Thyroid gland (tissue), 4 donors: ENCODE results near the gene GSTT4. TPM values are rescaled to one million over a fixed set of nuclear protein-coding genes. Genes with fewer than 3 reads are reported as not detected.
"Not testable (repeated sequence)": the region's sequence is repeated elsewhere in the genome, so short reads cannot be mapped to it uniquely, and the experiment has no call there.

Source experiments
- DNase-seq, 2 donors: peaks; one replicate each; pipeline ENCODE4 v3.0.0-alpha.2; 2019
- H3K27ac ChIP-seq, 3 donors: fragments of 200-600 bp; sonication (generic); 1 replicate in 2 of 3; 2 replicates in 1 of 3; pipeline ENCODE4 v1.5.1; 2016 to 2019; ENCODE audit warnings: mild to moderate bottlenecking in 1 of 3, moderate library complexity in 1 of 3
- H3K27me3 ChIP-seq: fragments of 200-600 bp; sonication (generic); one replicate; pipeline ENCODE4 v1.5.1; 2019
- H3K36me3 ChIP-seq, 2 donors: fragments of 200-600 bp; sonication (generic); one replicate each; pipeline ENCODE4 v1.5.1; 2016 to 2019
- H3K4me1 ChIP-seq, 2 donors: fragments of 200-600 bp; sonication (generic); one replicate each; pipeline ENCODE4 v1.5.1; 2017 to 2019
- H3K4me3 ChIP-seq, 3 donors: fragments of 200-600 bp; sonication (generic); replicated peaks in 1 of 3; 1 replicate in 2 of 3; 2 replicates in 1 of 3; pipeline ENCODE4 v1.5.1; 2016; ENCODE audit warnings: mild to moderate bottlenecking in 1 of 3
- H3K9me3 ChIP-seq: fragments of 200-600 bp; sonication (generic); one replicate; pipeline ENCODE4 v1.5.1; 2017
- CTCF ChIP-seq, 6 experiments: fragments of 200-600 bp in 3 of 6; fragments of 450-650 bp in 3 of 6; sonication (generic) in 3 of 6; IDR thresholded peaks; one replicate each; pipeline ENCODE4 v1.5.1; 2016 to 2019; ENCODE audit warnings: antibody characterized with exemption in 6 of 6, mild to moderate bottlenecking in 2 of 6, inconsistent platforms in 1 of 6, moderate library complexity in 1 of 6
- POLR2A ChIP-seq, 2 donors: fragments of 450-650 bp; IDR thresholded peaks; one replicate each; pipeline ENCODE4 v1.6.1; 2017; ENCODE audit warnings: antibody characterized with exemption in 2 of 2, mild to moderate bottlenecking in 2 of 2, moderate library complexity in 1 of 2
- WGBS, 2 donors: methylation state at CpG; one replicate each; pipeline ENCODE4 v1.1.5; 2017; 5-methylcytosine and 5-hydroxymethylcytosine counted together
- intact Hi-C: fragments of 100-400 bp; cut with DNase I; formaldehyde crosslinking; loops from one replicate; pipeline ENCODE4 v1.15.1; 2023
- total RNA-seq, 4 donors: library from RNA; depleted of rRNA; stranded (reverse); fragments of >200 nt; gene quantifications; one replicate each; pipeline ENCODE4 v1.2.3, GENCODE V29; 2016

GSTT4 gene
- total RNA-seq, 4 donors from 2014 or later = not detected

DNA sequence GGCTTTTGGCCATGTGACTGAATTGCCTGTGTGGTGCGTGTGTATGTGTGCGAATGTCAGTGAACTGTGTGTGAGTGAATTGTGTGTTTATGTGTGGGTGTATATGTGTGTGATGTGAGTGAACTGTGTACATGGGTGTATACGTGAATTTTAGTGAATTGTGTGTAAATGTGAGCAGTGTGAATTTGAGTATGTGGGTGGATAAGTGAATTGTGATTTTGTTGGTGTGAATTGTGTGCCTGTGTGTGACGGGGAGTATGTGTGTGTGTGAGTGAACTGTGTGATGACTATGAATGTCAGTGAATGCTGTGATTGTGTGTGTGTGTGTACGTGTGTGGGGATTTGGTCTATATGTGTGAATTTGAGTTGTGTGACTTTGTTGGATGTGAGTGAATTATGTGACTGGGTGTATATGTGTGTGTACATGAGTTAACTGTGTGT lies 35.0 kb downstream of the GSTT4 start:
- no peaks in the 10 kb centered on the region for H3K9me3 ChIP-seq
- intact Hi-C loops = loop anchor here (5.0 kb wide), 1 partner anchor 43 kb away; no protein-coding TSS in a partner anchor
- TF ChIP-seq CTCF (IDR thresholded peaks at IDR 0.05) = no peak
- TF ChIP-seq POLR2A (IDR thresholded peaks at IDR 0.05) = no peak
- DNase-seq = no peak
- H3K4me1 ChIP-seq = no peaks in the 10 kb centered on the region
- no peak overlapping the region for H3K27ac ChIP-seq
- WGBS, 2 donors = 87 to 88% methylated on average over 5 of the region's 5 CpGs
- H3K27me3 ChIP-seq = no peaks in the 10 kb centered on the region
- no peak overlapping the region for H3K4me3 ChIP-seq
- H3K36me3 ChIP-seq = peaks cover 8 to 16% of the 10 kb centered on the region in 2 donors

- Histone ChIP-seq H3K4me3 (no peak overlapping the region), H3K4me1 (no peaks in the 10 kb centered on the region), H3K27me3 (no peaks in the 10 kb centered on the region), H3K36me3 (peaks cover 8 to 16% of the 10 kb centered on the region in 2 donors), H3K9me3 (no peaks in the 10 kb centered on the region), H3K27ac (no peak overlapping the region)
- no peak for TF ChIP-seq POLR2A (IDR thresholded peaks at IDR 0.05)
- TF ChIP-seq CTCF (IDR thresholded peaks at IDR 0.05) = no peak
- intact Hi-C loops = no loop called here
- DNase-seq = no peak
- WGBS, 2 donors = 93 to 95% methylated on average over 2 to 3 of the region's 3 CpGs
Measured at GRCh38 chr22:23969071-23969470, 36.2 kb downstream of the GSTT4 start.

DNA sequence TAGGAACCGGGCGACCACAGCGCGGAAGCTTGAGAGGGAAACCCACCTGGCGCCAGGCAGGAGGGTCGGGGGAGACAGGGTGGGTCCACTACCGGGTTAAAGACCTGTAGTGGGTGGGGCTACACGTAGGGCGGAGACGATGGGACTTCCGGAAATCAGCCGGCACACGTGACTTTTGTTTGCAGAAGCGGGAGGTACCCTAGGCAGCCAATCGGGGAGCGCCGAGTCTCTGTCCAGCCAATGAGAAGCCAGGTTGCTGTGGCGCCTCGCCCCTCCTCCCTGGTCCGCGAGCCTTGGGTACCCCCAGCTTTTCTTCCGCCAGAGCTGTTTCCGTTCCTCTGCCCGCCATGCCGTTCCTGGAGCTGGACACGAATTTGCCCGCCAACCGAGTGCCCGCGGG lies 38.7 kb downstream of the GSTT4 start, which contains the start of gene DDTL:
Gene DDTL (plus strand): TSS at position 321 of the 400 bp plus-strand sequence. CDS start 27 bp downstream, at position 348.
- H3K27ac ChIP-seq, H3K4me3 ChIP-seq, DNase-seq, H3K4me1 ChIP-seq, H3K9me3 ChIP-seq, H3K27me3 ChIP-seq, intact Hi-C loops: not testable (repeated sequence)
- peaks cover 6 to 14% of the 10 kb centered on the region in 2 donors for H3K36me3 ChIP-seq
- WGBS, 2 donors = no CpG with 5 or more reads among the region's 30 CpGs

- H3K9me3 ChIP-seq, H3K27me3 ChIP-seq, H3K4me1 ChIP-seq, DNase-seq, intact Hi-C loops, H3K4me3 ChIP-seq, H3K36me3 ChIP-seq, H3K27ac ChIP-seq: not testable (repeated sequence)
- WGBS, 2 donors = no CpG with 5 or more reads among the region's 18 CpGs
Measured at GRCh38 chr22:23966094-23966493, 39.2 kb downstream of the GSTT4 start.

DNA sequence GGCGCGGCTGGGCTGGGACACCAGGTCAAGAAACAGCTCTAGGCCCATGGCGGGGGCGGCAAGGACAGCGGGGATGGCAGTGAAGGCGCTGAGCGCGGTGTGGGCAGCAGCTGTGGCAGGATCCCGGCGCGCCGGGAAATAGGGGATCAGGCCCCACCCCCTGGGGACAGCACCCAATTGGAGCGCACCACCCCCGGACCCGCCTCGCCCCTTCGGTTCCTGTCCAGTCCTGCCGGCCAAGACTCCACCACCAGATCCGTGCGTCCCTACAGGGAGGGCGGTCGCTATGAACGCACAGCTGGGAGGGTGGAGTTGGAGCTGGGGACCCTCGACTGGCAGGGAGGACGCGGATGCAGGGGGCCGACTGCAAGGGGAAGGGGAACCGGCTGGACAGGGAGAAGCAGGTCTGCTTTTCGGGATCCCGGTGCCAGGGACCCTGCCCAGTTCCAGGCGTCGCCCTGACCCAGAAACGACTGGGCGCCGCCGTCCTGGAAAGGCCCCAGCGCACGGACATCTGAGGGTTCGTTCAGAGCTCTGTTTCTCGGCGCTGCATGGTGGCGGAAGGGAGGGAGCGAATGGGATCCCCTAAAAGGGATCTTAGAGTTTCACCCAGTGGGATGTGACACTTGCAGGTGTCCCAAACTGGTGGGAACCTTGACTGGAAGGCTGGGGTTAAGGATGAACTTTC lies 44.0 kb downstream of the GSTT4 start, which contains the start of gene GSTT2B:
Gene GSTT2B (minus strand): TSS at position 112 of the 688 bp plus-strand sequence. CDS start 64 bp downstream, at position 48.
- H3K27ac ChIP-seq, H3K9me3 ChIP-seq, DNase-seq, H3K36me3 ChIP-seq, H3K27me3 ChIP-seq, H3K4me3 ChIP-seq, intact Hi-C loops, H3K4me1 ChIP-seq: not testable (repeated sequence)
- no CpG with 5 or more reads among the region's 43 CpGs for WGBS, 2 donors

DNA sequence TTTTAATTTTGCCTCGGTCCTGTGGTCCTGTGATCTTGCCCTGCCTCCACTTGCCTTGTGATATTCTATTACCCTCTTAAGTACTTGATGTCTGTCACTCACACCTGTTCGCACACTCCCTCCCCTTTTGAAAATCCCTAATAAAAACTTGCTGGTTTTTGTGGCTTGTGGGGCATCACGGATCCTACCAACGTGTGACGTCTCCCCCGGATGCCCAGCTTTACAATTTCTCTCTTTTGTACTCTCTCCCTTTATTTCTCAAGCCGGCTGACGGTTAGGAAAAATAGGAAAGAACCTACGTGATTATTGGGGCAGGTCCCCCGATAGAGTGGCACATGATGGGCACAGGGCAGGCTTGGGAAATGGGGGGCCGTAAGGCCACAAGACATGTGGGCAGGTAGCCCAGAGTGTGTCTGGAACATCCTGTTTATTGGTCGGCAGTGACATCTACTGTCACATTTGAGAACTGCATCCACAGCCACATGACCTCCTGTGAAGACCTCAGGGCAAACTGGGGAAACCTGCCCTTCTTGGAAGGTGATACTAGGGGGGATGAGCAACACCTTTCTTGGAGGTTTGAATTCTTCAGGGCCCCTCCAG lies 48.9 kb downstream of the GSTT4 start:
- not testable (repeated sequence) for H3K27me3 ChIP-seq
- intact Hi-C loops = loop anchor here (10.0 kb wide), 2 partner anchors 218 to 308 kb away; no protein-coding TSS in a partner anchor
- 27 to 28% methylated on average over 12 of the region's 12 CpGs for WGBS, 2 donors

DNA sequence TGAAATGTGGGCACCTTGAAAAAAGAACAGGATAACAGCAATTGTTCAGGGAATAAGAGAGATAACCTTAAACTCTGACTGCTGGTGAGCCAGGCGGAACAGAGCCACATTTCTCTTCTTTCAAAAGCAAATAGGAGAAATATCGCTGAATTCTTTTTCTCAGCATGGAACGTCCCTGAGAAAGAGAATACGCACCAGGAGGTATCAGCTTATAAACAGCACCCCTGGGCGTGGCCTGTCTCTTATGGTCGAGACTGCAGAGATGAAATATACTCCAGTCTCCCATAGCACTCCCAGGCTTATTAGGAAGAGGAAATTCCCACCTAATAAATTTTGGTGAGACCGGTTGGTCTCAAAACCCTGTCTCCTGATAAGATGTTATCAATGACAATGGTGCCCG lies 49.4 kb downstream of the GSTT4 start:
- intact Hi-C loops = loop anchor here (10.0 kb wide), 2 partner anchors 219 to 309 kb away; no protein-coding TSS in a partner anchor
- not testable (repeated sequence) for H3K36me3 ChIP-seq, H3K4me3 ChIP-seq, H3K4me1 ChIP-seq, H3K27ac ChIP-seq, H3K27me3 ChIP-seq, H3K9me3 ChIP-seq, DNase-seq
- 55 to 65% methylated on average over 8 of the region's 8 CpGs for WGBS, 2 donors

More for the DNA sequence above, 48.9 kb downstream of the GSTT4 start:
- not testable (repeated sequence) for H3K9me3 ChIP-seq, H3K36me3 ChIP-seq, H3K4me3 ChIP-seq, H3K4me1 ChIP-seq, H3K27ac ChIP-seq
- DNase-seq = peak; percentile 72 to 81
- TF ChIP-seq CTCF (IDR thresholded peaks at IDR 0.05) = peak; percentile 62 to 92 (median 86)

- WGBS, 2 donors = 57 to 69% methylated on average over 5 to 6 of the region's 6 CpGs
- H3K9me3 ChIP-seq = not testable (repeated sequence)
- intact Hi-C loops = loop anchor here (10.0 kb wide), 2 partner anchors 220 to 310 kb away; no protein-coding TSS in a partner anchor
Measured at GRCh38 chr22:23954991-23955305, 50.3 kb downstream of the GSTT4 start.

DNA sequence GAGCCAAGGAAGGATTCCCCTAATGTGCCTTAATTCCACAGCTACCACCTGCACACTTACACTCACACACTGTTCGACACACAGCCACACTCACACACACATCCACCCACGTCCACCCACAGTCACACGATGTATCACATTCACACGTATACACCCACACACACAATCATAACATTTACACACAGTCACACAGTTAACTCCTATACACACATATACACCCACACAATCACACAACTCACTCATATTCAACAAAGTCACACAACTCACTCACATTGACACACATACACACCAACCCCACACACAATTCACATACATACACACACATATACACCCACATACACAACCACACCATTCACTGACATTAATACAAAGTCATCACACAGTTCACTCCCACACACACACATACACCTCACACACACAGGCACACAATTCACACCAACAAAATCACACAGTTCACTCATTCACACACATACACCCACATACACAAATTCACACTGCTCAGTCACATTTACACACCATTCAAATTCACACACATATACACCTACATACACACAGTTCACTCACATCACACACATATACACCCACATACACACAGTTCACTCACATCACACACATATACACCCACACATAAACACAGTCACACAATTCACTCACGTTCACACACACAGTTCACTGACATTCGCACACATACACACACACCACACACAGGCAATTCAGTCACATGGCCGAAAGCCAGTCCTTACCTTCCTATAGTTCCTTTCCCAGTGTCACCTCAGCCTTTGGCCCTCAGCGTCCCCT lies 50.9 kb downstream of the GSTT4 start:
- not testable (repeated sequence) for DNase-seq, H3K9me3 ChIP-seq, H3K27me3 ChIP-seq, H3K36me3 ChIP-seq, H3K4me1 ChIP-seq, H3K27ac ChIP-seq, H3K4me3 ChIP-seq
- WGBS, 2 donors = 81% methylated on average over 8 of the region's 8 CpGs
- intact Hi-C loops = loop anchor here (10.0 kb wide), 2 partner anchors 220 to 310 kb away; no protein-coding TSS in a partner anchor

More at GRCh38 chr22:23954991-23955305, 50.3 kb downstream of the GSTT4 start:
- not testable (repeated sequence) for H3K27ac ChIP-seq, DNase-seq, H3K4me3 ChIP-seq, H3K4me1 ChIP-seq, H3K27me3 ChIP-seq, H3K36me3 ChIP-seq
